NCI-H187 (cell line): Measurements from ENCODE around the gene GJD3.
"Not testable (repeated sequence)": the region's sequence is repeated elsewhere in the genome, so short reads cannot be mapped to it uniquely, and the experiment has no call there.

Source experiments
- DNase-seq, 2 experiments: peaks; one replicate each; lab custom pipeline; 2025; lab: John Stamatoyannopoulos, UW

Gene GJD3, protein sequence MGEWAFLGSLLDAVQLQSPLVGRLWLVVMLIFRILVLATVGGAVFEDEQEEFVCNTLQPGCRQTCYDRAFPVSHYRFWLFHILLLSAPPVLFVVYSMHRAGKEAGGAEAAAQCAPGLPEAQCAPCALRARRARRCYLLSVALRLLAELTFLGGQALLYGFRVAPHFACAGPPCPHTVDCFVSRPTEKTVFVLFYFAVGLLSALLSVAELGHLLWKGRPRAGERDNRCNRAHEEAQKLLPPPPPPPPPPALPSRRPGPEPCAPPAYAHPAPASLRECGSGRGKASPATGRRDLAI

GRCh38 chr17:40364121-40364861 lies at the start of gene GJD3:
Gene GJD3 (minus strand): TSS chr17:40364737. CDS start chr17:40363815, 922 bp downstream.
- no peak for DNase-seq

GRCh38 chr17:40414312-40414711 lies 49.8 kb upstream of the GJD3 start:
- DNase-seq, result not testable (repeated sequence)

DNA sequence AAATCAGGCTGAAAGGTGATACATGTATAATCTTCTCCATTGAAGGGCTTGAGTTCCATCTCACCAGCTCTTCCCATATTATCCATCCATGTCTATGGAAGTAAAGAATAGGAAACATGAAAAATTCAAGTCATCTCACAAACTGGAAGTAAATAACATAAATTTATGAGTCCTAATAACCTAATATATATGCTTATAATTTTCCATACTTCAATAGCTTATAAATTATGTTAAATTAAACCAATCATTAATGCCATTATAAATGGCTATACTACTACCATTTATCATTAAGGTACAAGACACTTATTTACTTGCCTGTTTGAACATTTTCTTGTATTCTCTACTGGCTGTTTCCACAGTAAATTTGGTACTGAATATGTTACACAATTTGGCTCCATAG lies 48.3 kb upstream of the GJD3 start:
- DNase-seq, result no peak

DNA sequence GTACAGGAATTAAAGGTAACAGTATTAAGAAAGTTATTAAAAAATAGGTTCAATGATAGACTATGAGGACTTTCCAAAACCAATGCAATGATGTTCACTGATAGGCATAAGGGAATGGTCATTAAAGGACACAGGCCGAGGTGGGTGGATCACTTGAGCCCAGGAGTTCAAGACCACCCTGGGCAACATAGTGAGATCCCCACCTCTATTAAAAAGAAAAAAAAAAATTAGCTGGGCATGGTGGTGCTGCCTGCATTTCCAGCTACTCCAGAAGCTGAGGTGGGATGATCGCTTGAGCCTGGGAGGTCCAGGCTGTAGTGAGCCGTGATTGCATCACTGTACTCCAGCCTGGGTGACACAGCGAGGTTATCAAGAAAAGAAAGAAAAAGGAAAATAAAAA lies 47.3 kb upstream of the GJD3 start:
- no peak for DNase-seq

DNA sequence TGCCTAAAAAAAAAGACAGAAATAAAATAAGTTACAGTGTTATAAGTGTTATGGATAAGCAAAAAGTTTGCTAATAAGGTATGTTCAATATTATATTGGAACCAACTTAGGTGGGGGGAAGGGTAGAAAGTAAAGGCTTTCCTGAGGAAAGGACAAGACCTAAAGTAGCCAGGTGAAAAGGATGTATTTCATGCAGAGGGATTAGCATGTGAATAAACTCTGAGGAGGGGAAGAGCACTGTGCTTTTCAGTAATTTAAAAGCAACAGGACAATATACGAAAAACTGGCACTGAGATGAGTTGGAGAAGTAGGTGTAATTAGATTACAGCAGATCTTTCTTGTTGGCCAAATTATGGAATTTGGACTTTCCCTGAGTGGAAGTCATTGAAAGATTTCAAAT lies 45.5 kb upstream of the GJD3 start:
- DNase-seq, result no peak

- DNase-seq, result not testable (repeated sequence)
These were observed 45.0 kb upstream of the GJD3 start for GRCh38 chr17:40409540-40409939.

DNA sequence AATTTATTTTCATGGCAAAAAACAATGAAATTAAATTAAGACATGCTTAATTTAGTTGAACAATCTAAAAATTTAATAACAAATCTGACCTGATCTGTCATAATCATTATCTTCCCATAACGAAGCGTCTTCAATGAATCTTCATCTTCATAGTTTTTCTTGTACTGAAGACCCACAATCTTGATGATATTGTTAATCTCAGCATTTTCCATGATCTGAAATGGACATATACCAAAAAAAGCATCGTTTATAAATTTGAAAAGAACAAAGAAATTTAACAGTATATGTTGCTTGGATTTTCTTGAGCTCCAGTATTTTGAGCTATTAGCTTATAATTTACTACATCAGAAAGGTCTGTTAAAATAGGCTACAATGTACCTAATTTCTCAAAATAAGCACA lies 42.9 kb upstream of the GJD3 start:
- DNase-seq, result no peak

GRCh38 chr17:40404003-40404402 lies 39.5 kb upstream of the GJD3 start:
- no peak for DNase-seq

GRCh38 chr17:40402668-40403067 lies 38.1 kb upstream of the GJD3 start:
- DNase-seq, result no peak

GRCh38 chr17:40399185-40399584 lies 34.6 kb upstream of the GJD3 start:
- no peak for DNase-seq

GRCh38 chr17:40386555-40386954 lies 22.0 kb upstream of the GJD3 start:
- DNase-seq, result not testable (repeated sequence)

DNA sequence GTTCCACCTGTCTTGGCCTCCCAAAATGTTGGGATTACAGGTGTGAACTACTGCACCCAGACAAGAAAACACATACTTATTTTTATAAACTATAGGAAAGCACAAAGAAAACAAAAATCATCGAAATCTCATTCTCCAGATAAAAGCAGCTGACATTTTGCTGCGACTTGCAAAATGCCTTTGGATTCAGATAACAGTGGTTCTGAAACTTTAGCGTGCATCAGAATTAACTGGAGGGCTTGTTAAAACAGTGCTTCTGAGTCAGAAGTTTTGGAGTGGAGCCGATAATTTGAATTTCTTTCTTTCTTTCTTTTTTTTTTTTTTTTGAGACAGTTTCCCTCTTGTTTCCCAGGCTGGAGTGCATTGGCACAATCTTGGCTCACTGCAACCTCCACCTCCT lies 17.7 kb upstream of the GJD3 start:
- DNase-seq, result no peak

- no peak for DNase-seq
These were observed 14.4 kb upstream of the GJD3 start for GRCh38 chr17:40378966-40379365.

GRCh38 chr17:40377832-40378231 lies 13.3 kb upstream of the GJD3 start:
- no peak for DNase-seq

- not testable (repeated sequence) for DNase-seq
These were observed 12.0 kb upstream of the GJD3 start for GRCh38 chr17:40376541-40376940.

GRCh38 chr17:40375786-40376185 lies 11.2 kb upstream of the GJD3 start:
- DNase-seq, result not testable (repeated sequence)

DNA sequence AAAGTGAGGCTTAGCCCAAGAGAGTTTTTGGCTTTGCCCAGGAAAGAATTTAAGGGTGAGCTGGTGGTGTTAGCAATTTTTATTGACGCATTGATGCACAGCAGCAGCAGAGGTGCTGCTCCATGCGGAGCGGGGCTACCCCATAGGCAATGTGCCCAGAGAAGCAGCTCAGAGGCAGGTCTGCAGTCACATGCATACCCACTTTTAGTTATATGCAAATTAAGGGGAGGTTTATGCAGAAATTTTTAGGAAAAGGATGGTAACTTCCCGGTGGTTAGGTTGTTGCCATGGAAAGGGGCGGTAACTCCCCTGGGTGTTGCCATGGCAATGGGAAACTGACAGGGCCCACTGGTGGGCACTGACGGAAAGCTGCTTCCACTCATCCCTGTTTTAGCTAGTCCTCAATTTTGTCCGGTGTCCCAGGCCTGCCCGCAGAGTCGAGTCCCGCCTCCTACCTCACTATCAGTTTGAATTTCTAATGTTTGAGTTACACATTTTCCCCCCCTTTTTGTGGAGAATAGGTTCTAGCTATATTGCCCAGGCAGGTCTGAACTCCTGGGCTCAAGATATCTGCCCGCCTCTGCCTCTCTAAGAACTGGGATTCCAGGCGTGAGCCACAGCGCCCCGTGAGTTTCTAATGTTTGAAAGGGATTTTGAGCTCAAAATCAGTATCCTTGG lies 10.4 kb upstream of the GJD3 start:
- DNase-seq, result no peak

GRCh38 chr17:40373999-40374398 lies 9.5 kb upstream of the GJD3 start:
- no peak for DNase-seq

GRCh38 chr17:40373324-40373723 lies 8.8 kb upstream of the GJD3 start:
- no peak for DNase-seq

- not testable (repeated sequence) for DNase-seq
These were observed 8.1 kb upstream of the GJD3 start for GRCh38 chr17:40372644-40373043.

GRCh38 chr17:40372031-40372430 lies 7.5 kb upstream of the GJD3 start:
- DNase-seq, result no peak

DNA sequence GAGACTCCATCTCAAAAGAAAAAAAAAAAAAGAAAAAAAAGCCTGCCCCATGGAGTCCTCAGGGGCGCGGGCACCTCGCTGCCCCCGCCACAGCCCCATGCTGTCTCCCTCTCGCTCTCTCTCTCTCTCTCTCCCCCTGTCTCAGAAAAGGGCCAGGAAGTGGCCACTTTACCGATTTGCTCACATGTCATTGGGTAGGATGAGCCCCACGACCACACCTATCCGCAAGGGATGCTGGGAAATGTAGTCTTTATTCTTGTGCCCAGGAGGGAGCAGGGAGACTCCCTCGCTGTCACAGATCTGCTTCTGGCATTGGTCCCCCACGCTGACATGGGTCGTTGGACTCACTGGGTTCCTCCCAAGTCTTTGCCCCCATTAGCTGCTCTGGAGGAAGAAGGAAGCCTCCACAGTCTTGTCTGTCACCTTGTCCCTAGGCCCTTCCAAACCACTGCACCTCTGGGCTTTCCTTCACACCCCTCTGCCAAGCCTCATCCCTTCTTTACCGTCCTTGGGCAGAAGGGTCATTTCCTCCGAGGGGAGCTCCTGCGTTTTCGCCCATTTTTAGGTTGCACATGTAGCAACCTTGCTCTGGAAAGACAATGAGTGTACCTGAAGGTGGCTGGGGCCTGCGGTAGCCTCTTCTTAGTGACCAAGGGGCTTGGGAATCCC lies 6.9 kb upstream of the GJD3 start:
- no peak for DNase-seq
